Tibial artery (tissue), 4 donors: ENCODE data around the gene SUOX.
"Not testable (repeated sequence)": the region's sequence is repeated elsewhere in the genome, so short reads cannot be mapped to it uniquely, and the experiment has no call there.

Source experiments
- DNase-seq, 2 donors: peaks; one replicate each; pipeline ENCODE4 v3.0.0-alpha.2; 2019
- H3K27ac ChIP-seq, 2 donors: fragments of 200-600 bp; sonication (generic) in 1 of 2; 1 replicate in 1 of 2; 2 replicates in 1 of 2; pipeline ENCODE4 v1.5.1; 2018 to 2019; ENCODE audit warnings: mild to moderate bottlenecking in 1 of 2
- H3K27me3 ChIP-seq, 2 donors: fragments of 200-600 bp; sonication (generic) in 1 of 2; one replicate each; pipeline versions ENCODE4 v1.5.1 to v1.6.0; 2016 to 2019
- H3K36me3 ChIP-seq, 3 donors: fragments of 200-600 bp; sonication (generic) in 2 of 3; one replicate each; pipeline ENCODE4 v1.5.1; 2016 to 2019; ENCODE audit warnings: mild to moderate bottlenecking in 2 of 3
- H3K4me1 ChIP-seq, 4 donors: fragments of 200-600 bp; sonication (generic) in 2 of 4; 1 replicate in 3 of 4; 2 replicates in 1 of 4; pipeline ENCODE4 v1.5.1; 2016 to 2019
- H3K4me3 ChIP-seq, 2 donors: fragments of 200-600 bp; sonication (generic) in 1 of 2; 1 replicate in 1 of 2; 2 replicates in 1 of 2; pipeline ENCODE4 v1.5.1; 2018 to 2019; ENCODE audit warnings: mild to moderate bottlenecking in 2 of 2
- H3K9me3 ChIP-seq, 3 donors: fragments of 200-600 bp; sonication (generic) in 1 of 3; one replicate each; pipeline ENCODE4 v1.5.1; 2016 to 2019
- CTCF ChIP-seq, 2 experiments: fragments of 200-600 bp in 1 of 2; fragments of 450-650 bp in 1 of 2; IDR thresholded peaks; one replicate each; pipeline ENCODE4 v1.5.1; 2017 to 2019; ENCODE audit warnings: antibody characterized with exemption in 2 of 2, mild to moderate bottlenecking in 1 of 2, moderate library complexity in 1 of 2
- intact Hi-C: fragments of 100-400 bp; cut with DNase I; formaldehyde crosslinking; loops from one replicate; pipeline ENCODE4 v1.15.0; 2023; ENCODE audit warnings: low total_unique reads

SUOX gene

GRCh38 chr12:55978393-55978792 is 18.7 kb upstream of the SUOX start:
- Histone ChIP-seq H3K9me3 (no peaks in the 10 kb centered on the region), H3K27me3 (no peaks in the 10 kb centered on the region), H3K4me1 (peaks cover 0 to 39% (median 25%) of the 10 kb centered on the region in 4 donors), H3K4me3 (no peak overlapping the region), H3K27ac (no peak overlapping the region), H3K36me3 (peaks cover 0 to 30% (median 14%) of the 10 kb centered on the region in 3 donors)
- DNase-seq: no peak
- intact Hi-C loops: no loop called here
- no peak for TF ChIP-seq CTCF (IDR thresholded peaks at IDR 0.05)

- peaks cover 0 to 39% (median 25%) of the 10 kb centered on the region in 4 donors for H3K4me1 ChIP-seq
- no peaks in the 10 kb centered on the region for H3K9me3 ChIP-seq
- no peak overlapping the region for H3K4me3 ChIP-seq
- DNase-seq: no peak
- intact Hi-C loops: no loop called here
- H3K36me3 ChIP-seq: peaks cover 0 to 37% (median 14%) of the 10 kb centered on the region in 3 donors
- H3K27ac ChIP-seq: no peak overlapping the region
- TF ChIP-seq CTCF (IDR thresholded peaks at IDR 0.05): no peak
- no peaks in the 10 kb centered on the region for H3K27me3 ChIP-seq
Observed at GRCh38 chr12:55979069-55979468, 18.0 kb upstream of the SUOX start.

- intact Hi-C loops, DNase-seq, H3K9me3 ChIP-seq, H3K4me3 ChIP-seq, H3K27ac ChIP-seq, H3K27me3 ChIP-seq: not testable (repeated sequence)
- peaks cover 7 to 64% (median 39%) of the 10 kb centered on the region in 3 donors for H3K36me3 ChIP-seq
- peaks cover 0 to 14% (median 10%) of the 10 kb centered on the region in 4 donors for H3K4me1 ChIP-seq
Observed at GRCh38 chr12:55981882-55982281, 15.2 kb upstream of the SUOX start.

- no peak overlapping the region for H3K27ac ChIP-seq
- DNase-seq: no peak
- H3K4me3 ChIP-seq: no peak overlapping the region
- intact Hi-C loops: no loop called here
- peaks cover 0 to 9% (median 5%) of the 10 kb centered on the region in 4 donors for H3K4me1 ChIP-seq
- no peaks in the 10 kb centered on the region for H3K27me3 ChIP-seq
- no peaks in the 10 kb centered on the region for H3K9me3 ChIP-seq
- H3K36me3 ChIP-seq: peaks cover 13 to 69% (median 44%) of the 10 kb centered on the region in 3 donors
- no peak for TF ChIP-seq CTCF (IDR thresholded peaks at IDR 0.05)
Observed at GRCh38 chr12:55982319-55982936, 14.6 kb upstream of the SUOX start.

- TF ChIP-seq CTCF (IDR thresholded peaks at IDR 0.05): no peak
- DNase-seq: no peak
- Histone ChIP-seq H3K9me3 (no peaks in the 10 kb centered on the region), H3K4me1 (peaks cover 0 to 4% (median 0%) of the 10 kb centered on the region in 4 donors), H3K4me3 (no peak overlapping the region), H3K27ac (no peak overlapping the region), H3K27me3 (no peaks in the 10 kb centered on the region), H3K36me3 (peaks cover 21 to 78% (median 53%) of the 10 kb centered on the region in 3 donors)
- intact Hi-C loops: no loop called here
Observed at GRCh38 chr12:55983232-55983842, 13.7 kb upstream of the SUOX start.

- no peak for DNase-seq
- no peak for TF ChIP-seq CTCF (IDR thresholded peaks at IDR 0.05)
- Histone ChIP-seq H3K27ac (no peak overlapping the region), H3K27me3 (no peaks in the 10 kb centered on the region), H3K4me3 (no peak overlapping the region), H3K36me3 (peaks cover 32 to 85% (median 68%) of the 10 kb centered on the region in 3 donors), H3K9me3 (no peaks in the 10 kb centered on the region), H3K4me1 (no peaks in the 10 kb centered on the region)
- intact Hi-C loops: no loop called here
Observed at GRCh38 chr12:55984861-55985260, 12.2 kb upstream of the SUOX start.
